SK-N-SH (cell line): Measurements from ENCODE around the gene OTOP2. TPM values are rescaled to one million over a fixed set of nuclear protein-coding genes. Genes with fewer than 3 reads are reported as not detected.

ENCODE experiments used
- CTCF ChIA-PET: fragments of 300-600, 350-600 bp; formaldehyde crosslinking; extraction: SDS; loops from one replicate; lab custom pipeline; 2021; lab: Yijun Ruan, JAX
- POLR2A ChIA-PET: fragments of 350-600 bp; sonication (Branson Sonifier 250); formaldehyde crosslinking; extraction: SDS; loops from one replicate; lab custom pipeline; 2020; ENCODE audit warnings: antibody characterized with exemption, inconsistent platforms; lab: Yijun Ruan, JAX
- DNase-seq: peaks from one replicate; pipeline ENCODE4 v3.0.0; 2012
- H2AFZ ChIP-seq: fragments of 200-600 bp; sonication (generic); 2 replicates; pipeline ENCODE4 v1.8.1; 2016; ENCODE audit warnings: antibody characterized with exemption, mild to moderate bottlenecking, low read depth
- H3F3A ChIP-seq: fragments of 200-600 bp; sonication (generic); replicated peaks from 2 replicates; pipeline ENCODE3; 2016; ENCODE audit warnings: antibody characterized with exemption, mild to moderate bottlenecking; ENCODE audit not compliant: insufficient read depth
- H3K27ac ChIP-seq, 2 experiments: fragments of 200-500 bp in 1 of 2; fragments of 200-600 bp in 1 of 2; sonication (Bioruptor generic) in 1 of 2; sonication (generic), shearing (Covaris generic) in 1 of 2; 2 replicates each; pipeline versions ENCODE4 v1.5.1 to v1.6.1; 2014 to 2016; ENCODE audit warnings: low read depth in 2 of 2, inconsistent platforms in 1 of 2, low read length in 1 of 2, mild to moderate bottlenecking in 1 of 2, mixed read lengths in 1 of 2
- H3K27me3 ChIP-seq: fragments of 200-600 bp; sonication (generic), shearing (Covaris generic); 2 replicates; pipeline ENCODE4 v1.6.1; 2016; ENCODE audit warnings: mixed run types; ENCODE audit not compliant: insufficient read depth
- H3K36me3 ChIP-seq, 2 experiments: fragments of 200-500 bp in 1 of 2; fragments of 200-600 bp in 1 of 2; sonication (Bioruptor generic) in 1 of 2; sonication (generic) in 1 of 2; replicated peaks in 1 of 2; 2 replicates each; pipeline versions ENCODE3 to v1.5.1; 2014 to 2016; ENCODE audit warnings: low read length in 1 of 2, mild to moderate bottlenecking in 1 of 2; ENCODE audit not compliant: insufficient read depth in 2 of 2, control insufficient read depth in 1 of 2
- H3K4me1 ChIP-seq, 2 experiments: fragments of 200-500 bp in 1 of 2; fragments of 200-600 bp in 1 of 2; sonication (Bioruptor generic) in 1 of 2; sonication (generic), shearing (Covaris generic) in 1 of 2; 2 replicates each; pipeline versions ENCODE4 v1.5.1 to v1.6.1; 2014 to 2016; ENCODE audit warnings: low read depth in 1 of 2, low read length in 1 of 2, mixed run types in 1 of 2; ENCODE audit not compliant: insufficient read depth in 2 of 2, control insufficient read depth in 1 of 2
- H3K4me2 ChIP-seq: fragments of 200-600 bp; sonication (generic), shearing (Covaris generic); 2 replicates; pipeline ENCODE4 v1.6.1; 2017; ENCODE audit warnings: mixed run types
- H3K4me3 ChIP-seq, 2 experiments: fragments of 200-500 bp in 1 of 2; fragments of 200-600 bp in 1 of 2; sonication (Bioruptor generic) in 1 of 2; sonication (generic), shearing (Covaris generic) in 1 of 2; 2 replicates each; pipeline versions ENCODE4 v1.5.1 to v1.8.1; 2014 to 2016; ENCODE audit warnings: low read depth in 2 of 2, inconsistent platforms in 1 of 2, low read length in 1 of 2, mild to moderate bottlenecking in 1 of 2, mixed read lengths in 1 of 2, moderate library complexity in 1 of 2
- H3K79me2 ChIP-seq: fragments of 200-600 bp; sonication (generic); 2 replicates; pipeline ENCODE4 v1.8.1; 2017; ENCODE audit warnings: mild to moderate bottlenecking; ENCODE audit not compliant: insufficient read depth
- H3K9ac ChIP-seq: fragments of 200-600 bp; sonication (generic); 2 replicates; pipeline ENCODE4 v1.6.1; 2017; ENCODE audit warnings: mixed run types
- H3K9me2 ChIP-seq: fragments of 200-600 bp; sonication (generic); 2 replicates; pipeline ENCODE4 v1.6.1; 2017; ENCODE audit warnings: mixed run types
- H3K9me3 ChIP-seq: fragments of 200-600 bp; sonication (generic); 2 replicates; pipeline ENCODE4 v1.6.1; 2017; ENCODE audit warnings: mixed run types, mild to moderate bottlenecking, moderate library complexity
- H4K20me1 ChIP-seq: fragments of 200-600 bp; sonication (generic); 2 replicates; pipeline ENCODE4 v1.6.1; 2017; ENCODE audit warnings: mild to moderate bottlenecking, mixed run types; ENCODE audit not compliant: insufficient read depth
- CHD2 ChIP-seq: fragments of 150-350 bp; IDR thresholded peaks from 2 replicates; pipeline ENCODE4 v1.6.1; 2018; ENCODE audit warnings: low read length; ENCODE audit not compliant: partially characterized antibody
- ELF1 ChIP-seq: IDR thresholded peaks from 2 replicates; pipeline ENCODE4 v1.4.0; 2012
- FOSL2 ChIP-seq: IDR thresholded peaks from 2 replicates; pipeline ENCODE4 v1.4.0; 2012; ENCODE audit warnings: low read depth, mild to moderate bottlenecking, moderate library complexity, borderline replicate concordance
- MAX ChIP-seq: IDR thresholded peaks from 2 replicates; pipeline ENCODE4 v1.4.0; 2012; ENCODE audit warnings: low read depth
- MEF2A ChIP-seq: IDR thresholded peaks from 2 replicates; pipeline ENCODE4 v1.4.0; 2012; ENCODE audit warnings: low read depth, borderline replicate concordance
- MXI1 ChIP-seq: IDR thresholded peaks from 2 replicates; pipeline ENCODE4 v1.6.1; 2012; ENCODE audit warnings: mild to moderate bottlenecking, low read depth, low read length, improper control_type of control experiment
- POLR2AphosphoS5 ChIP-seq: IDR thresholded peaks from 2 replicates; pipeline ENCODE4 v1.6.1; 2012; ENCODE audit warnings: low read depth, low read length
- REST ChIP-seq: IDR thresholded peaks from 2 replicates; pipeline ENCODE4 v1.6.1; 2012; ENCODE audit warnings: mild to moderate bottlenecking, low read depth, low read length, moderate library complexity
- RXRA ChIP-seq: IDR thresholded peaks from 2 replicates; pipeline ENCODE4 v1.4.0; 2012; ENCODE audit warnings: low read depth, mild to moderate bottlenecking, borderline replicate concordance
- USF1 ChIP-seq: IDR thresholded peaks from 2 replicates; pipeline ENCODE4 v1.4.0; 2012; ENCODE audit warnings: low read depth, borderline replicate concordance
- YY1 ChIP-seq: IDR thresholded peaks from 2 replicates; pipeline ENCODE4 v1.4.0; 2012; ENCODE audit warnings: low read depth, mild to moderate bottlenecking
- WGBS: methylation state at CpG from one replicate; pipeline ENCODE4 v1.1.6; 2017; ENCODE audit warnings: low lambda C conversion rate; 5-methylcytosine and 5-hydroxymethylcytosine counted together
- polyA plus RNA-seq, 3 experiments: library from polyadenylated mRNA; depleted of rRNA; stranded (reverse); fragments of >200 nt; gene quantifications; 2 replicates each; pipeline ENCODE4 v1.2.3, GENCODE V29; 2012

OTOP2 gene
- polyA plus RNA-seq, 1 of the 3 experiments (the other 2 are of a cell fraction), result not detected

- POLR2A ChIA-PET, result interaction anchor here (0.6 kb wide), 1 partner anchor 79 kb away, joined by 4 read pairs; no protein-coding TSS in a partner anchor
Measured at GRCh38 chr17:74920642-74921025, 3.4 kb upstream of the OTOP2 start.

GRCh38 chr17:74921026-74921681 lies 2.9 kb upstream of the OTOP2 start:
- 80% methylated on average over 15 of the region's 19 CpGs for WGBS
- no peaks in the 10 kb centered on the region for H3K9me3 ChIP-seq
- TF ChIP-seq YY1, result no peak
- no peak for TF ChIP-seq MXI1
- TF ChIP-seq RXRA, result no peak
- no peak for TF ChIP-seq MAX
- TF ChIP-seq FOSL2, result no peak
- TF ChIP-seq CHD2, result no peak
- no peak for TF ChIP-seq POLR2AphosphoS5
- TF ChIP-seq REST, result no peak
- TF ChIP-seq MEF2A, result no peak
- no peak for TF ChIP-seq ELF1
- TF ChIP-seq, all 33 proteins: peak for 0
- H3K4me2 ChIP-seq, result no peak overlapping the region
- H3K27ac ChIP-seq, result no peak overlapping the region
- no peak overlapping the region for H3K9ac ChIP-seq
- H3K9me2 ChIP-seq, result no peaks in the 10 kb centered on the region
- ChIA-PET CTCF (interaction anchor here (0.9 to 12.1 kb wide), 8 partner anchors 10 to 281 kb away, joined by 3 to 286 read pairs (median 4); no protein-coding TSS in a partner anchor), POLR2A (interaction anchor here (0.6 kb wide), 1 partner anchor 78 kb away, joined by 4 read pairs; no protein-coding TSS in a partner anchor)
- no peaks in the 10 kb centered on the region for H3K36me3 ChIP-seq
- no peaks in the 10 kb centered on the region for H3F3A ChIP-seq
- no peaks in the 10 kb centered on the region for H3K79me2 ChIP-seq
- H2AFZ ChIP-seq, result no peak overlapping the region
- no peak for DNase-seq
- H3K4me1 ChIP-seq, result peaks cover 0 to 19% of the 10 kb centered on the region in 2 experiments; a peak in 1 of 4 replicates
- peaks cover 2% of the 10 kb centered on the region; the same call in 1 of the 2 replicates for H4K20me1 ChIP-seq
- H3K27me3 ChIP-seq, result peaks cover 46% of the 10 kb centered on the region
- no peak overlapping the region for H3K4me3 ChIP-seq

More at GRCh38 chr17:74920642-74921025, 3.4 kb upstream of the OTOP2 start:
- no peaks in the 10 kb centered on the region for H4K20me1 ChIP-seq
- no peak overlapping the region for H3K9ac ChIP-seq
- H3K9me3 ChIP-seq, result no peaks in the 10 kb centered on the region
- WGBS, result 61% methylated on average over 6 of the region's 6 CpGs
- no peaks in the 10 kb centered on the region for H3K79me2 ChIP-seq
- CTCF ChIA-PET, result interaction anchor here (0.6 to 12.1 kb wide), 9 partner anchors 11 to 281 kb away, joined by 3 to 286 read pairs (median 3); no protein-coding TSS in a partner anchor
- TF ChIP-seq USF1, result no peak
- no peak for TF ChIP-seq CHD2
- TF ChIP-seq RXRA, result no peak
- TF ChIP-seq, all 33 proteins: peak for 0
- no peaks in the 10 kb centered on the region for H3K36me3 ChIP-seq
- H3K27ac ChIP-seq, result no peak overlapping the region
- no peaks in the 10 kb centered on the region for H3K9me2 ChIP-seq
- no peaks in the 10 kb centered on the region for H3F3A ChIP-seq
- H3K4me2 ChIP-seq, result no peak overlapping the region
- no peak overlapping the region for H2AFZ ChIP-seq
- no peak overlapping the region for H3K4me3 ChIP-seq
- peaks cover 41% of the 10 kb centered on the region for H3K27me3 ChIP-seq
- peaks cover 0 to 19% of the 10 kb centered on the region in 2 experiments; a peak in 1 of 4 replicates for H3K4me1 ChIP-seq
- DNase-seq, result no peak
